H1 (cell line): Measurements from ENCODE around the gene CBR3. TPM values are rescaled to one million over a fixed set of nuclear protein-coding genes. Genes with fewer than 3 reads are reported as not detected.

Source experiments
- CTCF ChIA-PET: fragments of 300-600 bp; sonication (Branson Sonifier 250); formaldehyde crosslinking; loops from one replicate; lab custom pipeline; 2021; ENCODE audit not compliant: partially characterized antibody; lab: Charles Lee
- POLR2A ChIA-PET: fragments of 300-600 bp; sonication (Branson Sonifier 250); formaldehyde crosslinking; loops from one replicate; lab custom pipeline; 2021; ENCODE audit warnings: inconsistent platforms; ENCODE audit not compliant: partially characterized antibody; lab: Charles Lee
- DNase-seq, 2 experiments: peaks; one replicate each; pipeline versions ENCODE4 v3.0.0 to v3.0.0-alpha.2; 2010 to 2022; ENCODE audit warnings: low spot score in 2 of 2, low read depth in 1 of 2, mixed read lengths in 1 of 2
- FAIRE-seq: peaks from 2 replicates; lab custom pipeline; 2011; peaks lifted over from hg19 to GRCh38; lab: Jason Lieb, UNC
- H2AFZ ChIP-seq: 2 replicates; pipeline ENCODE4 v1.8.1; 2012; ENCODE audit warnings: low read length, inconsistent platforms
- H2AK5ac ChIP-seq: 2 replicates; pipeline ENCODE4 v1.6.1; 2013; ENCODE audit warnings: low read depth, low read length
- H2BK120ac ChIP-seq: replicated peaks from 2 replicates; pipeline ENCODE3; 2013; ENCODE audit warnings: low read depth, low read length, inconsistent platforms
- H2BK12ac ChIP-seq: 2 replicates; pipeline ENCODE4 v1.6.1; 2013; ENCODE audit warnings: low read depth, low read length
- H2BK15ac ChIP-seq: 2 replicates; pipeline ENCODE4 v1.6.1; 2013; ENCODE audit warnings: low read length
- H2BK20ac ChIP-seq: 2 replicates; pipeline ENCODE4 v1.6.1; 2013; ENCODE audit warnings: low read length
- H2BK5ac ChIP-seq: 2 replicates; pipeline ENCODE4 v1.6.1; 2013; ENCODE audit warnings: low read depth, low read length
- H3K14ac ChIP-seq: 2 replicates; pipeline ENCODE4 v1.6.1; 2013; ENCODE audit warnings: inconsistent platforms; ENCODE audit not compliant: insufficient read length
- H3K18ac ChIP-seq: 2 replicates; pipeline ENCODE4 v1.6.1; 2013; ENCODE audit warnings: low read length; ENCODE audit errors: extremely low read depth
- H3K23ac ChIP-seq: 2 replicates; pipeline ENCODE4 v1.6.1; 2013; ENCODE audit warnings: inconsistent platforms; ENCODE audit not compliant: insufficient read length
- H3K23me2 ChIP-seq: 2 replicates; pipeline ENCODE4 v1.6.1; 2013; ENCODE audit warnings: low read depth, low read length
- H3K27ac ChIP-seq: 2 replicates; pipeline ENCODE4 v1.6.1; 2011; ENCODE audit warnings: low read depth, low read length, inconsistent platforms
- H3K27me3 ChIP-seq, 4 experiments: replicated peaks in 1 of 4; 1 replicate in 1 of 4; 2 replicates in 3 of 4; pipeline versions ENCODE4 v1.6.1 to v1.8.1; 2011 to 2013; ENCODE audit warnings: low read length in 3 of 4, mild to moderate bottlenecking in 3 of 4, inconsistent platforms in 2 of 4, mixed read lengths in 2 of 4, moderate library complexity in 1 of 4; ENCODE audit not compliant: control insufficient read depth in 3 of 4, insufficient read depth in 3 of 4; ENCODE audit errors: extremely low read depth in 1 of 4
- H3K36me3 ChIP-seq, 4 experiments: 2 replicates each; pipeline versions ENCODE4 v1.6.1 to v1.8.1; 2011 to 2013; ENCODE audit warnings: mild to moderate bottlenecking in 4 of 4, low read length in 3 of 4, moderate library complexity in 2 of 4, control low read depth in 1 of 4, inconsistent platforms in 1 of 4; ENCODE audit not compliant: insufficient read depth in 4 of 4, control insufficient read depth in 2 of 4
- H3K4ac ChIP-seq: replicated peaks from 2 replicates; pipeline ENCODE3; 2013; ENCODE audit warnings: low read length, low read depth, mixed read lengths, inconsistent platforms; ENCODE audit not compliant: insufficient read length
- H3K4me1 ChIP-seq, 4 experiments: replicated peaks in 1 of 4; 1 replicate in 1 of 4; 2 replicates in 3 of 4; pipeline versions ENCODE4 v1.6.1 to v1.8.1; 2011 to 2013; ENCODE audit warnings: low read length in 3 of 4, inconsistent platforms in 2 of 4, mixed read lengths in 1 of 4; ENCODE audit not compliant: insufficient read depth in 4 of 4, control insufficient read depth in 3 of 4
- H3K4me2 ChIP-seq, 2 experiments: 2 replicates each; pipeline versions ENCODE4 v1.6.1 to v1.8.1; 2011 to 2013; ENCODE audit warnings: low read depth in 2 of 2, low read length in 2 of 2, control low read depth in 1 of 2, inconsistent platforms in 1 of 2, mild to moderate bottlenecking in 1 of 2; ENCODE audit not compliant: insufficient read depth in 1 of 2
- H3K4me3 ChIP-seq, 4 experiments: fragments of 200-600, 300-600 bp in 1 of 4; sonication (generic), shearing (Covaris generic), sonication (Bioruptor Twin) in 1 of 4; 2 replicates each; pipeline versions ENCODE4 v1.5.1 to v1.8.1; 2011 to 2016; ENCODE audit warnings: low read length in 4 of 4, low read depth in 3 of 4, control low read depth in 2 of 4, inconsistent platforms in 2 of 4, mild to moderate bottlenecking in 2 of 4, mixed read lengths in 1 of 4, moderate library complexity in 1 of 4; ENCODE audit not compliant: insufficient read depth in 2 of 4; ENCODE audit errors: extremely low read depth in 1 of 4
- H3K56ac ChIP-seq: replicated peaks from 2 replicates; pipeline ENCODE3; 2013; ENCODE audit warnings: low read depth, mild to moderate bottlenecking, mixed read lengths, low read length, inconsistent platforms; ENCODE audit not compliant: insufficient read length
- H3K79me1 ChIP-seq: 2 replicates; pipeline ENCODE4 v1.6.1; 2013; ENCODE audit warnings: low read depth, low read length, control low read depth
- H3K79me2 ChIP-seq, 2 experiments: 2 replicates each; pipeline versions ENCODE4 v1.6.1 to v1.8.1; 2012 to 2013; ENCODE audit warnings: low read length in 2 of 2, mild to moderate bottlenecking in 2 of 2, inconsistent platforms in 1 of 2; ENCODE audit not compliant: insufficient read depth in 2 of 2, control insufficient read depth in 1 of 2
- H3K9ac ChIP-seq, 4 experiments: replicated peaks in 1 of 4; 1 replicate in 1 of 4; 2 replicates in 3 of 4; pipeline versions ENCODE4 v1.6.1 to v1.8.1; 2011 to 2013; ENCODE audit warnings: low read depth in 3 of 4, low read length in 3 of 4, control low read depth in 2 of 4, mild to moderate bottlenecking in 2 of 4, moderate library complexity in 2 of 4, inconsistent platforms in 1 of 4; ENCODE audit errors: extremely low read depth in 1 of 4
- H3K9me3 ChIP-seq, 2 experiments: 2 replicates each; pipeline versions ENCODE4 v1.6.1 to v1.8.1; 2012 to 2013; ENCODE audit warnings: mild to moderate bottlenecking in 2 of 2, moderate library complexity in 2 of 2, control low read depth in 1 of 2, inconsistent platforms in 1 of 2, low read depth in 1 of 2, low read length in 1 of 2, mixed read lengths in 1 of 2; ENCODE audit not compliant: insufficient read depth in 2 of 2
- H4K20me1 ChIP-seq, 2 experiments: replicated peaks in 1 of 2; 2 replicates each; pipeline versions ENCODE3 to v1.8.1; 2011 to 2013; ENCODE audit warnings: inconsistent platforms in 2 of 2, low read length in 2 of 2, mild to moderate bottlenecking in 1 of 2; ENCODE audit not compliant: insufficient read depth in 2 of 2, control insufficient read depth in 1 of 2
- H4K5ac ChIP-seq: 2 replicates; pipeline ENCODE4 v1.6.1; 2013; ENCODE audit warnings: low read length, low read depth, mixed read lengths, inconsistent platforms; ENCODE audit not compliant: insufficient read length
- H4K8ac ChIP-seq: 2 replicates; pipeline ENCODE4 v1.8.0; 2013; ENCODE audit warnings: mild to moderate bottlenecking, moderate library complexity, low read length, inconsistent platforms; ENCODE audit not compliant: insufficient read depth; ENCODE audit errors: extremely low read depth
- H4K91ac ChIP-seq: replicated peaks from 2 replicates; pipeline ENCODE3; 2013; ENCODE audit warnings: low read length, mixed read lengths, inconsistent platforms; ENCODE audit not compliant: insufficient read length
- CBX5 ChIP-seq: fragments of 300-800, 300-1000 bp; sonication (generic); IDR thresholded peaks from 2 replicates; pipeline ENCODE4 v1.7.1; 2016; ENCODE audit warnings: antibody characterized with exemption, low read length, low read depth
- CREB1 ChIP-seq: IDR thresholded peaks from 2 replicates; pipeline ENCODE4 v1.6.1; 2012; ENCODE audit warnings: inconsistent platforms
- CTBP2 ChIP-seq: IDR thresholded peaks from 2 replicates; pipeline ENCODE4 v1.7.0; 2011; ENCODE audit warnings: borderline replicate concordance, mild to moderate bottlenecking, moderate library complexity, mixed read lengths, low read length; ENCODE audit not compliant: insufficient read depth, insufficient read length
- EZH2 ChIP-seq: fragments of 200-600 bp; sonication (generic); IDR thresholded peaks from 2 replicates; pipeline ENCODE4 v1.7.1; 2012; ENCODE audit warnings: low read depth, mild to moderate bottlenecking, moderate library complexity, low read length, inconsistent platforms; ENCODE audit not compliant: severe bottlenecking
- JUN ChIP-seq: IDR thresholded peaks from 2 replicates; pipeline ENCODE4 v1.6.1; 2011; ENCODE audit warnings: low read depth, mild to moderate bottlenecking, improper control_type of control experiment, low read length
- POU5F1 ChIP-seq: IDR thresholded peaks from 2 replicates; pipeline ENCODE4 v1.6.1; 2011; ENCODE audit warnings: low read depth, mild to moderate bottlenecking, low read length, moderate library complexity
- RNF2 ChIP-seq: fragments of 200-900, 300-1000 bp; sonication (generic); IDR thresholded peaks from 2 replicates; pipeline ENCODE4 v1.7.1; 2016; ENCODE audit warnings: borderline replicate concordance, low read depth, mild to moderate bottlenecking, antibody characterized with exemption, low read length; ENCODE audit not compliant: poor library complexity, severe bottlenecking; ENCODE audit errors: missing control alignments
- SIRT6 ChIP-seq: IDR thresholded peaks from one replicate; pipeline ENCODE4 v1.7.1; 2012; ENCODE audit warnings: low read length, inconsistent platforms
- SP4 ChIP-seq: IDR thresholded peaks from 2 replicates; pipeline ENCODE4 v1.6.1; 2012; ENCODE audit warnings: low read length, inconsistent platforms
- WGBS, 2 experiments: shearing (Covaris generic) in 1 of 2; methylation state at CpG; one replicate each; pipeline versions ENCODE4 v1.1.6 to v1.1.7; 2013 to 2015; ENCODE audit warnings: low lambda C conversion rate in 2 of 2, mixed read lengths in 2 of 2, inconsistent platforms in 1 of 2, low coverage in 1 of 2, missing lambda C conversion rate in 1 of 2; ENCODE audit not compliant: insufficient replicate concordance in 2 of 2, insufficient coverage in 1 of 2, insufficient read length in 1 of 2; ENCODE audit errors: extremely low coverage in 1 of 2, missing lambda C conversion rate in 1 of 2; 5-methylcytosine and 5-hydroxymethylcytosine counted together
- polyA plus RNA-seq, 7 experiments: library from polyadenylated mRNA; depleted of rRNA in 3 of 7; stranded (reverse) in 5 of 7; unstranded in 2 of 7; fragments of >200 nt in 5 of 7; fragments of 200-250 nt in 2 of 7; gene quantifications; 1 replicate in 5 of 7; 2 replicates in 1 of 7; 4 replicates in 1 of 7; pipeline versions ENCODE4 v1.2.1 to v1.2.3, GENCODE V29; 2011 to 2013; ENCODE audit warnings: missing spikeins in 2 of 7, mixed read lengths in 2 of 7
- total RNA-seq: library from RNA; stranded (reverse); fragmentation: NEBNext Ultra II Directional; extraction: Animal tissue kit (Norgen Biotek cat#: 25700); gene quantifications from 2 replicates; pipeline ENCODE4 v1.2.1, GENCODE V29; 2021
- TF ChIP-seq, protein P1 (sequence below): IDR thresholded peaks from 2 replicates; pipeline ENCODE4 v1.6.1; 2011; ENCODE audit warnings: low read depth, mild to moderate bottlenecking, low read length; ENCODE audit not compliant: insufficient read depth
- TF ChIP-seq, protein P2 (sequence below): IDR thresholded peaks from 2 replicates; pipeline ENCODE4 v1.6.1; 2011; ENCODE audit warnings: low read length, improper control_type of control experiment

Gene CBR3
- total and polyA plus RNA-seq, 2 of the 8 experiments (the other 6 are each of a cell fraction or from before 2014, with no cell fraction given) = 1.2 to 4.3 TPM

DNA sequence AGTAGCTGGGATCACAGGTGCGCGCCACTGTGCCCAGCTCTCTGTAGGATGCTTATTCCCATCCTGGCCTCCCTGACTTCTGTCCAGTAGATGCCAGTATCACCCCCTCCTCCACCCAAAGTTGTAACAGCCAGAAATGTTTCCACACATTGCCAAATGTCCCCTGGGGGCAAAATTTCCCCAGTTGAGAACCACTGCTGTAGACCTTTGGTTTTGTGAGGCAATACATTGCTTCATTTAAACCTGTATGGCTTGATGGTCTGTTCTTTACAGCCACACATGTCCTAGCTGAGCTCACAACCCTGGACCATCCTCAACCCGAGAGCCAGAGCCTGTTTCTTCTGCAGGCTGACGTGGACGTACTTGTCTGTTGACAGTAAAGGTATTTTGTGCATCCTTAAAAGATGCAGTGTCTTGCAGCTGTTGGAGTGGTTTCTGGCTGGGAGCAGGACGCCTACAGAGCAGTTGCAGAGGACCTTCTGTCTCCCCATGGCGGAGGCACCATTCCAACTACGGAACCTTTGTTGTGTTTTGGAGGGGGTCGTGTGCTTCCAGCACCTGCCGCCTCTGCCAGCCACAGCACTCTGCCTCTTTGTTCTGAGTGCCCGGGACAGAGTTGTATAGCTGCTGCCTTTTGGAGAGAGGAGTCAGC lies 48.4 kb downstream of the CBR3 start:
- no peak overlapping the region for H2BK20ac ChIP-seq
- H3K27ac ChIP-seq = no peak overlapping the region
- H3K4me1 ChIP-seq = peaks cover 0 to 3% (median 0%) of the 10 kb centered on the region in 4 experiments; a peak in 2 of 7 replicates
- no peak overlapping the region for H3K23ac ChIP-seq
- H3K79me1 ChIP-seq = no peaks in the 10 kb centered on the region
- WGBS, 2 experiments = 93% methylated on average over 11 of the region's 11 CpGs; no CpG with 5 or more reads in 1 of the 2 experiments
- no peaks in the 10 kb centered on the region for H3K36me3 ChIP-seq
- no peak overlapping the region for H2BK5ac ChIP-seq
- no peak overlapping the region for H4K5ac ChIP-seq
- ChIA-PET POLR2A (interaction anchor here (1.0 kb wide), 1 partner anchor 33 kb away, joined by 3 read pairs; no protein-coding TSS in a partner anchor), CTCF (interaction anchor here (0.9 to 1.6 kb wide), 7 partner anchors 19 to 58 kb away, joined by 3 to 6 read pairs (median 3); no protein-coding TSS in a partner anchor)
- no peak overlapping the region for H3K4ac ChIP-seq
- no peak overlapping the region for H4K8ac ChIP-seq
- FAIRE-seq = no peak
- H3K18ac ChIP-seq = no peak overlapping the region
- H2AK5ac ChIP-seq = no peak overlapping the region
- H3K27me3 ChIP-seq = no peaks in the 10 kb centered on the region
- H4K91ac ChIP-seq = no peak overlapping the region
- no peak overlapping the region for H3K56ac ChIP-seq
- H2BK12ac ChIP-seq = no peak overlapping the region
- DNase-seq = no peak
- no peak overlapping the region for H3K4me3 ChIP-seq
- H3K23me2 ChIP-seq = no peaks in the 10 kb centered on the region
- H2AFZ ChIP-seq = no peak overlapping the region
- no peak overlapping the region for H3K4me2 ChIP-seq
- H3K9ac ChIP-seq = no peak overlapping the region
- no peaks in the 10 kb centered on the region; a peak in 1 of 4 replicates for H3K79me2 ChIP-seq
- H2BK120ac ChIP-seq = no peak overlapping the region
- no peaks in the 10 kb centered on the region for H4K20me1 ChIP-seq
- no peak overlapping the region for H3K14ac ChIP-seq
- no peak overlapping the region for H2BK15ac ChIP-seq
- no peaks in the 10 kb centered on the region for H3K9me3 ChIP-seq
- TF ChIP-seq CTBP2 (no peak), RNF2 (no peak), POU5F1 (no peak), JUN (no peak), SP4 (no peak), CBX5 (no peak), EZH2 (no peak), CREB1 (no peak), SIRT6 (no peak)
- TF ChIP-seq, protein P1, sequence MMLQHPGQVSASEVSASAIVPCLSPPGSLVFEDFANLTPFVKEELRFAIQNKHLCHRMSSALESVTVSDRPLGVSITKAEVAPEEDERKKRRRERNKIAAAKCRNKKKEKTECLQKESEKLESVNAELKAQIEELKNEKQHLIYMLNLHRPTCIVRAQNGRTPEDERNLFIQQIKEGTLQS = no peak
- TF ChIP-seq, protein P2, sequence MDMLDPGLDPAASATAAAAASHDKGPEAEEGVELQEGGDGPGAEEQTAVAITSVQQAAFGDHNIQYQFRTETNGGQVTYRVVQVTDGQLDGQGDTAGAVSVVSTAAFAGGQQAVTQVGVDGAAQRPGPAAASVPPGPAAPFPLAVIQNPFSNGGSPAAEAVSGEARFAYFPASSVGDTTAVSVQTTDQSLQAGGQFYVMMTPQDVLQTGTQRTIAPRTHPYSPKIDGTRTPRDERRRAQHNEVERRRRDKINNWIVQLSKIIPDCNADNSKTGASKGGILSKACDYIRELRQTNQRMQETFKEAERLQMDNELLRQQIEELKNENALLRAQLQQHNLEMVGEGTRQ = no peak
